MM.1S (cell line): ENCODE data around the gene ARGLU1.

Experiments
- CTCF ChIP-seq: fragments of 300-600 bp; sonication (generic); IDR thresholded peaks from 2 replicates; pipeline ENCODE4 v1.5.1; 2016; ENCODE audit warnings: antibody characterized with exemption, low read length, mixed read lengths
- EZH2 ChIP-seq: fragments of 300-600 bp; sonication (generic); optimal IDR thresholded peaks from 2 replicates; pipeline ENCODE3; 2017; ENCODE audit warnings: low read depth, mild to moderate bottlenecking, antibody characterized with exemption, low read length, mixed read lengths

- TF ChIP-seq CTCF (no peak), EZH2 (no peak)
Measured at GRCh38 chr13:106514928-106515634, 52.9 kb downstream of the ARGLU1 start.
